ENCODE data around the gene UCMA. TPM values are rescaled to one million over a fixed set of nuclear protein-coding genes. Genes with fewer than 3 reads are reported as not detected.
"Not testable (repeated sequence)": the region's sequence is repeated elsewhere in the genome, so short reads cannot be mapped to it uniquely, and the experiment has no call there.

The UCMA gene, protein sequence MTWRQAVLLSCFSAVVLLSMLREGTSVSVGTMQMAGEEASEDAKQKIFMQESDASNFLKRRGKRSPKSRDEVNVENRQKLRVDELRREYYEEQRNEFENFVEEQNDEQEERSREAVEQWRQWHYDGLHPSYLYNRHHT
- not detected for polyA plus RNA-seq (2013, experiment 1 of 2)
- not detected for polyA plus RNA-seq (2013, experiment 2 of 2)

DNA sequence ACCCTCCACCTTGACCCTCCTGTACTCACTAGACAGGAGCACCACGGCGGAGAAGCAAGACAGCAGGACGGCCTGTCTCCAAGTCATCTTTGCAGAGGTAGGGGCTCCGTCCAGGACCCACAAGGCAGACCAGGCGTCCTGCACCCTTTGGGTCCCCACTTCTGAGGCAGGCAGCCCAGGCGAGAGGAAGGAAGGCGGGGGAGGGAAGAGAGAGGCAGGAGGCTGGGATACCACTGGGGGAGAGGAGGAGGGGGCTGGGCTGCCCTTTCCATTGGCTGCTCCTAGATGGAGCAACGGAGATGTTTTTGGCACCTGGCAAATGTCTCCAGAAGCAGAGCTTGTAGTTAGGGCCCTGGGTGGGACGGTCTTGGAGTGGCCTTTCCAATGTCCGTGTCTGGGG is at the start of gene UCMA:
Gene UCMA (minus strand): TSS at position 203 of the 400 bp plus-strand sequence. CDS start 116 bp downstream, at position 87.
- H3K27ac ChIP-seq (ENCODE audit: low read depth, low read length): no peak within 1 kb of the TSS
- no peaks in the 10 kb centered on the region for H3K9me3 ChIP-seq (ENCODE audit: insufficient read depth, low read depth, low read length)
- no peaks in the 10 kb centered on the region for H3K27me3 ChIP-seq (ENCODE audit: insufficient read depth, low read length)
- H3K9ac ChIP-seq (ENCODE audit: low read depth, low read length): no peak within 1 kb of the TSS
- H3K4me1 ChIP-seq (ENCODE audit: insufficient read depth, low read length): peaks cover 22% of the 10 kb centered on the region; the same call in 1 of the 2 replicates
- no peaks in the 10 kb centered on the region for H3K36me3 ChIP-seq (ENCODE audit: insufficient read depth, low read length)
- 74% methylated on average over 10 of the region's 10 CpGs for WGBS
- H3K4me3 ChIP-seq (ENCODE audit: low read length): no peak within 1 kb of the TSS

- 89% methylated on average over 6 of the region's 6 CpGs for WGBS
- not testable (repeated sequence) for H3K4me1 ChIP-seq (ENCODE audit: insufficient read depth, low read length); H3K9me3 ChIP-seq (ENCODE audit: insufficient read depth, low read depth, low read length); H3K4me3 ChIP-seq (ENCODE audit: low read length); H3K36me3 ChIP-seq (ENCODE audit: insufficient read depth, low read length); H3K27ac ChIP-seq (ENCODE audit: low read depth, low read length); H3K27me3 ChIP-seq (ENCODE audit: insufficient read depth, low read length); H3K9ac ChIP-seq (ENCODE audit: low read depth, low read length)
Observed at GRCh38 chr10:13282348-13282747, 48.2 kb upstream of the UCMA start.

DNA sequence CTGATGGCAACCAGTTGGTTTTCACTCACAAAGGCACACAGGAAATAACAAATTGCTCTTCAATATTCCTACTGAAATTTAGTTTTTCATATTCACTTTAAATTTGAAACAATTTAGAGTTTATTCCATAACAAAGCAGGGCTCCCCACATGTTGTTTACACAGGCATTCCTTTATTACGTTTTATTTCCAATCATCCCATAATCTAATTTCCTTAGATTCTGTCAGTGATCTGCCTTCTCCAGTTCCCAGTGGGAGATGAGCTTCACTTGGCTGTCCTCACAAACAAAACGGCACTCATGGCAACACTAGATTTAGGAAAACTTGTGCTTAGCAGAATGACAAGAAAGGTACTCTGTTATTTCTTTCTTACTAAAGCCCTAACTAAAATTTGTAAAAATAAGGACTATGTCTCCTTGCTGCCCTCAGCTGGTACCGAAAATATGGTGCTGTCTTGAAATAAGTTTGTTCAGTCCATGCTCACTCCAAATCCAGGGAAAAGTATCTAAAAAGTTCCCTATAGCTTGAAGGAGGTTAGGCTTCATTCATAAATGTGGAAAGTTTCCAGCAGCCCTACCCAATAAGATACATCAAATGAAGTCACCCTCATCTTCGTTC is 42.7 kb upstream of the UCMA start:
- Histone ChIP-seq H3K9me3 (ENCODE audit: insufficient read depth, low read depth, low read length) (no peaks in the 10 kb centered on the region), H3K4me1 (ENCODE audit: insufficient read depth, low read length) (peaks cover 6% of the 10 kb centered on the region; the same call in 1 of the 2 replicates), H3K27ac (ENCODE audit: low read depth, low read length) (no peak overlapping the region), H3K4me3 (ENCODE audit: low read length) (no peak overlapping the region), H3K27me3 (ENCODE audit: insufficient read depth, low read length) (no peaks in the 10 kb centered on the region), H3K9ac (ENCODE audit: low read depth, low read length) (no peak overlapping the region), H3K36me3 (ENCODE audit: insufficient read depth, low read length) (no peaks in the 10 kb centered on the region)
- WGBS: 96% methylated on average over 3 of the region's 4 CpGs

- not testable (repeated sequence) for H3K9ac ChIP-seq (ENCODE audit: low read depth, low read length); H3K36me3 ChIP-seq (ENCODE audit: insufficient read depth, low read length); H3K4me3 ChIP-seq (ENCODE audit: low read length); H3K27me3 ChIP-seq (ENCODE audit: insufficient read depth, low read length); H3K9me3 ChIP-seq (ENCODE audit: insufficient read depth, low read depth, low read length); H3K27ac ChIP-seq (ENCODE audit: low read depth, low read length)
- WGBS: 98% methylated on average over 11 of the region's 11 CpGs
- H3K4me1 ChIP-seq (ENCODE audit: insufficient read depth, low read length): peaks cover 11% of the 10 kb centered on the region
Observed at GRCh38 chr10:13276146-13276545, 42.0 kb upstream of the UCMA start.

DNA sequence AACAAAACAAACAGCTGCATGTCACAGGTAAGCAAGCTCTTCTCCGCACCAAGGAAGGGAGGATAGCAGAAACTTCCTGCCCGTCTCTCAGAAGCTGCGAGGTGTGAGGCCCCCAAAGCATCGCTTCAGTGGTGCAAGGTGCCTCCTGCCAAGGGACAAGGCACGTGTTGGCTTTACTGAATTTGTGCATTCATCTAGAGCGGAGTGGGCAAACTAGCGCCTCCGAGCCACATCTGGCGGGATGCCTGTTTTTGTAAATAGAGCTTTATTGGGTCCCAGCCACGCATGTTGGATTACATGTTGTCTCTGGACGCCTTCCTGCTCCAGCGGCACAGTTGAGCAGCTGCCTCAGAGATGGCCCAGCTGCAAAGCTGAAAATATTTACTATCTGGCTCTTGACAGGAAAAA is 38.0 kb upstream of the UCMA start:
- Histone ChIP-seq H3K36me3 (ENCODE audit: insufficient read depth, low read length) (no peaks in the 10 kb centered on the region), H3K4me3 (ENCODE audit: low read length) (no peak overlapping the region), H3K9ac (ENCODE audit: low read depth, low read length) (0 out of 2 replicates have a peak overlapping the region, but pooled peaks have one; percentile 25), H3K27ac (ENCODE audit: low read depth, low read length) (no peak overlapping the region), H3K9me3 (ENCODE audit: insufficient read depth, low read depth, low read length) (0 out of 2 replicates have a peak, but pooled peaks cover 2% of the 10 kb centered on the region), H3K4me1 (ENCODE audit: insufficient read depth, low read length) (peaks cover 16% of the 10 kb centered on the region), H3K27me3 (ENCODE audit: insufficient read depth, low read length) (no peaks in the 10 kb centered on the region)
- WGBS: 86% methylated on average over 12 of the region's 12 CpGs

DNA sequence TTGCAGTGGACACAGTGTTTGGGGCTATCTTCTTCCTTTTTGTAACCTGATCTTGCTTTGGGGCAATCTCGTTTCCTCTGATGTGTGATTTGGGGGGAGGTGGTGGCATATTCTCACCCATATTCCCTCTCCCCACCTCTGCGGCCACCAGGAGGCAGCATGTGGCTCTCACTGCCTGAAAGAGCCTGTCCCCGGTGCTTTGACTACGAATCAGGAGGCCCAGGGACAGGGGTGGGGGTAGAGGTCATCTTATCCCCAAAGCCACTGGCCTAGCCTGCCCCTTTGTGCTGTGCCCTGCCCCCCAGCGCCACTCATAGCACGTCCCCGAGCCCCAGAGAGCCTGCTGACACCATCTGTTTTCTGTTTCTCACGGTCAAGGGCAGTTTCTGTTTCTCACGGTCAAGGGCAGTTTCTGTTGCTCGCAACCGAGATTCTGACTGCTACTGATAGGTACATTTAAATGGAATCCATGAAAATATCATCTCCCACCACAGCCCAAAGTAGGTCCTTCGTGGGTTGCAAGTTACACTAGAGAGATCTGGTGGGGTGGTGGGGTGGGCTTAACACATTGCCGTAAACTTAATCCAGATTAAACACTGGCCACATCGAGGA is 37.5 kb upstream of the UCMA start:
- Histone ChIP-seq H3K27me3 (ENCODE audit: insufficient read depth, low read length) (no peaks in the 10 kb centered on the region), H3K9me3 (ENCODE audit: insufficient read depth, low read depth, low read length) (0 out of 2 replicates have a peak, but pooled peaks cover 2% of the 10 kb centered on the region), H3K9ac (ENCODE audit: low read depth, low read length) (0 out of 2 replicates have a peak overlapping the region, but pooled peaks have one; percentile 25), H3K36me3 (ENCODE audit: insufficient read depth, low read length) (no peaks in the 10 kb centered on the region), H3K4me3 (ENCODE audit: low read length) (no peak overlapping the region), H3K4me1 (ENCODE audit: insufficient read depth, low read length) (peaks cover 16% of the 10 kb centered on the region), H3K27ac (ENCODE audit: low read depth, low read length) (no peak overlapping the region)
- 38% methylated on average over 11 of the region's 14 CpGs for WGBS

- WGBS: 87% methylated on average over 9 of the region's 9 CpGs
- Histone ChIP-seq H3K4me3 (ENCODE audit: low read length) (no peak overlapping the region), H3K36me3 (ENCODE audit: insufficient read depth, low read length) (no peaks in the 10 kb centered on the region), H3K9me3 (ENCODE audit: insufficient read depth, low read depth, low read length) (0 out of 2 replicates have a peak, but pooled peaks cover 2% of the 10 kb centered on the region), H3K27me3 (ENCODE audit: insufficient read depth, low read length) (no peaks in the 10 kb centered on the region), H3K4me1 (ENCODE audit: insufficient read depth, low read length) (peaks cover 16% of the 10 kb centered on the region), H3K27ac (ENCODE audit: low read depth, low read length) (no peak overlapping the region), H3K9ac (ENCODE audit: low read depth, low read length) (no peak overlapping the region)
Observed at GRCh38 chr10:13270877-13271551, 36.8 kb upstream of the UCMA start.

DNA sequence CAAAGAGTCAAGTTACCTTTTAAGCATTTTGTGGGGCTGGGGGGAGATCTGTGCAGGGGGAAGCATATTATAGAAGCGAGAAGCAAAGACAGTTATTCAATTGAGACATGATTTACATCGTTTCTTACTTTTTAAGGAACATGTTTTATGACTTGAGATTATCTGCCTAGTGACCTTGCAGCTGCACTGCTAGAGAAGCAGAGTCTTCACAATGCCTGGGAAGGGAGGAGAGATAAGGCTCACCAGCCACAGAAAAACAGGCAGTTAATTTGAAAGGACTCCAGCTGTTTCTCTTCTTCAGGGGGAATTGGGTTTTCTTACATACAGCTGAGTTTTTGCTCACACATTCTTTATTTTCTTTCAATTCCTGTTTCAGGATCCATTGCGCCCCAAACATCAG is 34.7 kb upstream of the UCMA start:
- H3K9me3 ChIP-seq (ENCODE audit: insufficient read depth, low read depth, low read length): 0 out of 2 replicates have a peak, but pooled peaks cover 2% of the 10 kb centered on the region
- no peak overlapping the region for H3K4me3 ChIP-seq (ENCODE audit: low read length)
- no peak overlapping the region for H3K9ac ChIP-seq (ENCODE audit: low read depth, low read length)
- H3K4me1 ChIP-seq (ENCODE audit: insufficient read depth, low read length): peaks cover 16% of the 10 kb centered on the region
- H3K36me3 ChIP-seq (ENCODE audit: insufficient read depth, low read length): no peaks in the 10 kb centered on the region
- 62% methylated on average over 3 of the region's 3 CpGs for WGBS
- H3K27me3 ChIP-seq (ENCODE audit: insufficient read depth, low read length): no peaks in the 10 kb centered on the region
- H3K27ac ChIP-seq (ENCODE audit: low read depth, low read length): no peak overlapping the region; the same call in 1 of the 2 replicates

DNA sequence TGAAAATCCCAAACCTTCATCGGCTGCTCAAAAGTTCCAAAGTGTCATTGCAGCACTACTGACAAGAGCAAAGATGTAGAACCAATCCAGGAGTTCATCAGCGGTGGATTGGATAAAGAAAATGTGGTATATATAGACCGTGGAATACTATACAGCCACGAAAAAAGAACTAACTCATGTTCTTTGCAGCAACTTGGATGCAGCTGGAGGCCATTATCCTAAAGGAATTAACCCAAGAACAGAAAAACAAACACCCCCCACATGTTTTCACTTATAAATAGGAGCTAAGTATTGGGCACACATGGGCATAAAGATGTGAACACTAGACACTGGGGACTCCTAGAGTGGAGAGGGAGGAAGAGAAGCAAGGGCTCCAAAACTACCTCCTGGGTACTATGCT is 34.1 kb upstream of the UCMA start:
- Histone ChIP-seq H3K27me3 (ENCODE audit: insufficient read depth, low read length) (no peaks in the 10 kb centered on the region), H3K9ac (ENCODE audit: low read depth, low read length) (no peak overlapping the region), H3K36me3 (ENCODE audit: insufficient read depth, low read length) (no peaks in the 10 kb centered on the region), H3K4me3 (ENCODE audit: low read length) (no peak overlapping the region), H3K4me1 (ENCODE audit: insufficient read depth, low read length) (peaks cover 16% of the 10 kb centered on the region), H3K9me3 (ENCODE audit: insufficient read depth, low read depth, low read length) (0 out of 2 replicates have a peak, but pooled peaks cover 2% of the 10 kb centered on the region), H3K27ac (ENCODE audit: low read depth, low read length) (no peak overlapping the region)
- 91% methylated on average over 4 of the region's 4 CpGs for WGBS

- no peaks in the 10 kb centered on the region for H3K36me3 ChIP-seq (ENCODE audit: insufficient read depth, low read length)
Observed at GRCh38 chr10:13263591-13263990, 29.4 kb upstream of the UCMA start.

DNA sequence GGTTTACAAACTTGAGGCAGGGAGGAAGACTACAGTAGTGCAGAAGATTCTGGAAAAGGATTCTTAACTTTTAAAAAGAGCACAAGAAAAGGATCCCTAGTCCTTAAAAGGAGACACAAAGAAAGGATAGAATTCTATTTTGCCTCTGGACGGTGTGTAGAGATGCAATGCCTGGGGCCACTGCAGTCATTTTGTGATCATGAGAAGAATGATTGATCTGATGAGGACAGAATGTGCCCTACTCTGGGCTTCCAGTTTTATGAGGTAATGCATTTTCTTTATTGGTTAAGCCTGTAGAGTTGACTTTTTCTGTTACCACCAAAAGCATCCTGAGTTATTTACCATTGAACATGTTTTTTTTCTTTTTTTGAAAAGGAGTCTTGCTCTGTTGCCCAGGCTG is 28.3 kb upstream of the UCMA start:
- 95% methylated on average over 1 of the region's 1 CpG for WGBS
- no peak overlapping the region for H3K9ac ChIP-seq (ENCODE audit: low read depth, low read length)
- no peaks in the 10 kb centered on the region for H3K27me3 ChIP-seq (ENCODE audit: insufficient read depth, low read length)

More at GRCh38 chr10:13263591-13263990, 29.4 kb upstream of the UCMA start:
- Histone ChIP-seq H3K4me3 (ENCODE audit: low read length) (no peak overlapping the region), H3K4me1 (ENCODE audit: insufficient read depth, low read length) (0 out of 2 replicates have a peak, but pooled peaks cover 1% of the 10 kb centered on the region), H3K9me3 (ENCODE audit: insufficient read depth, low read depth, low read length) (0 out of 2 replicates have a peak, but pooled peaks cover 2% of the 10 kb centered on the region), H3K27ac (ENCODE audit: low read depth, low read length) (no peak overlapping the region), H3K9ac (ENCODE audit: low read depth, low read length) (no peak overlapping the region), H3K27me3 (ENCODE audit: insufficient read depth, low read length) (no peaks in the 10 kb centered on the region)
- 91% methylated on average over 7 of the region's 7 CpGs for WGBS

More for the DNA sequence above, 28.3 kb upstream of the UCMA start:
- no peaks in the 10 kb centered on the region for H3K4me1 ChIP-seq (ENCODE audit: insufficient read depth, low read length)
- H3K9me3 ChIP-seq (ENCODE audit: insufficient read depth, low read depth, low read length): no peaks in the 10 kb centered on the region
- no peak overlapping the region for H3K27ac ChIP-seq (ENCODE audit: low read depth, low read length)
- H3K4me3 ChIP-seq (ENCODE audit: low read length): no peak overlapping the region
- no peaks in the 10 kb centered on the region for H3K36me3 ChIP-seq (ENCODE audit: insufficient read depth, low read length)

All from HUES64 (cell line).